ENCODE results near the gene TRNAU1AP. TPM values are rescaled to one million over a fixed set of nuclear protein-coding genes. Genes with fewer than 3 reads are reported as not detected.

The TRNAU1AP gene
- total and polyA plus RNA-seq, 2 of the 13 experiments (the other 11 are each of a cell fraction or from before 2014, with no cell fraction given) = 29.0 to 42.9 TPM

GRCh38 chr1:28552758-28553663, at the start of gene TRNAU1AP (continued):
- no peak for TF ChIP-seq ZUFSP (CRISPR knock-in tag; IDR thresholded peaks at IDR 0.05; ENCODE audit: borderline replicate concordance)
- 0 out of 2 replicates have a peak, but pooled peaks have one; percentile 22 for TF ChIP-seq ZNF451 (CRISPR knock-in tag; IDR thresholded peaks at IDR 0.05)
- no peak for TF ChIP-seq ZNF180 (CRISPR knock-in tag; IDR thresholded peaks at IDR 0.05; ENCODE audit: borderline replicate concordance, low read depth)
- no peak; the same call in 1 of the 2 replicates for TF ChIP-seq ZNF652 (CRISPR knock-in tag; IDR thresholded peaks at IDR 0.05; ENCODE audit: borderline replicate concordance, low read depth)
- TF ChIP-seq NCOA2 (CRISPR knock-in tag; IDR thresholded peaks at IDR 0.05) = peak; percentile 60
- no peak for TF ChIP-seq ZMYM2 (CRISPR knock-in tag; IDR thresholded peaks at IDR 0.05)
- 0 out of 2 replicates have a peak, but pooled peaks have one; percentile 5 for TF ChIP-seq HMG20A (CRISPR knock-in tag; IDR thresholded peaks at IDR 0.05; ENCODE audit: borderline replicate concordance)
- 0 out of 2 replicates have a peak, but pooled peaks have one; percentile 41 for TF ChIP-seq ZNF704 (CRISPR knock-in tag; IDR thresholded peaks at IDR 0.05; ENCODE audit: borderline replicate concordance)
- no peak for TF ChIP-seq ZBTB46 (CRISPR knock-in tag; IDR thresholded peaks at IDR 0.05; ENCODE audit: borderline replicate concordance)
- TF ChIP-seq NFE2 (CRISPR knock-in tag; IDR thresholded peaks at IDR 0.05) = no peak
- TF ChIP-seq ZNF720 (CRISPR knock-in tag; IDR thresholded peaks at IDR 0.05) = no peak
- TF ChIP-seq KIAA2018 (CRISPR knock-in tag; IDR thresholded peaks at IDR 0.05; ENCODE audit: borderline replicate concordance) = no peak
- TF ChIP-seq NFIC (IDR thresholded peaks at IDR 0.05; ENCODE audit: low read length) = 0 out of 2 replicates have a peak, but pooled peaks have one; percentile 26
- TF ChIP-seq LCORL (IDR thresholded peaks at IDR 0.05) = no peak
- peak; percentile 52 for TF ChIP-seq LCORL (CRISPR knock-in tag; IDR thresholded peaks at IDR 0.05)
